K562 (cell line): ENCODE results near the gene MACF1. TPM values are rescaled to one million over a fixed set of nuclear protein-coding genes. Genes with fewer than 3 reads are reported as not detected.

Experiments
- ARID2 ChIP-seq: fragments of 450-650 bp; IDR thresholded peaks from 2 replicates; pipeline ENCODE4 v1.6.1; 2017; ENCODE audit warnings: antibody characterized with exemption, mild to moderate bottlenecking
- ATF1 ChIP-seq, 2 experiments: fragments of 450-650 bp in 1 of 2; IDR thresholded peaks; 2 replicates each; pipeline ENCODE4 v1.6.1; 2016; ENCODE audit warnings: missing compliant biosample characterization in 1 of 2, missing genetic modification characterization in 1 of 2
- BRF2 ChIP-seq: IDR thresholded peaks from 3 replicates; pipeline ENCODE4 v1.6.1; 2011; ENCODE audit warnings: borderline replicate concordance, mild to moderate bottlenecking; ENCODE audit not compliant: insufficient read length, insufficient read depth
- CBX3 ChIP-seq, 2 experiments: IDR thresholded peaks; 1 replicate in 1 of 2; 2 replicates in 1 of 2; pipeline ENCODE4 v1.6.1; 2012; ENCODE audit warnings: inconsistent platforms in 2 of 2, low read length in 2 of 2, borderline replicate concordance in 1 of 2, control low read depth in 1 of 2
- CBX8 ChIP-seq: fragments of 200-600 bp; sonication (generic); IDR thresholded peaks from 2 replicates; pipeline ENCODE4 v1.6.1; 2012; ENCODE audit warnings: borderline replicate concordance, mixed run types, low read depth, mild to moderate bottlenecking, moderate library complexity, mixed read lengths, low read length, control low read depth, inconsistent platforms; ENCODE audit not compliant: poor library complexity, severe bottlenecking; ENCODE audit errors: extremely low read depth
- E2F1 ChIP-seq: sonication (generic); formaldehyde crosslinking; IDR thresholded peaks from 2 replicates; pipeline ENCODE4 v1.8.1; 2023; ENCODE audit warnings: mild to moderate bottlenecking, missing genetic modification reagents, moderate library complexity
- E2F8 ChIP-seq: fragments of 450-650 bp; IDR thresholded peaks from 2 replicates; pipeline ENCODE4 v1.7.1; 2018; ENCODE audit warnings: mild to moderate bottlenecking, low read depth; ENCODE audit not compliant: partially characterized antibody
- EP300 ChIP-seq: IDR thresholded peaks from 2 replicates; pipeline ENCODE4 v1.6.1; 2012; ENCODE audit warnings: low read length, improper control_type of control experiment
- HMBOX1 ChIP-seq: sonication (generic); IDR thresholded peaks from 2 replicates; pipeline ENCODE4 v1.6.1; 2016
- LCOR ChIP-seq: sonication (generic); formaldehyde crosslinking; IDR thresholded peaks from 2 replicates; pipeline ENCODE4 v1.8.0; 2022; ENCODE audit warnings: mild to moderate bottlenecking, missing genetic modification reagents
- SREBF2 ChIP-seq: sonication (generic); formaldehyde crosslinking; IDR thresholded peaks from 2 replicates; pipeline ENCODE4 v1.4.0; 2020; ENCODE audit warnings: mild to moderate bottlenecking, missing genetic modification reagents
- TAL1 ChIP-seq: fragments of 450-650 bp; IDR thresholded peaks from 2 replicates; pipeline ENCODE4 v1.6.1; 2016; ENCODE audit warnings: mild to moderate bottlenecking
- TCF3 ChIP-seq: sonication (generic); formaldehyde crosslinking; IDR thresholded peaks from 2 replicates; pipeline ENCODE4 v1.4.0; 2020; ENCODE audit warnings: mild to moderate bottlenecking, missing genetic modification reagents
- WHSC1 ChIP-seq: IDR thresholded peaks from one replicate; pipeline ENCODE4 v1.6.1; 2012; ENCODE audit warnings: low read length, control low read depth, inconsistent platforms
- ZKSCAN1 ChIP-seq: fragments of 150-350 bp; IDR thresholded peaks from 2 replicates; pipeline ENCODE4 v1.6.1; 2016; ENCODE audit warnings: low read depth, low read length
- ZNF395 ChIP-seq: fragments of 200-800 bp; sonication (Bioruptor generic); IDR thresholded peaks from 2 replicates; pipeline ENCODE4 v1.6.1; 2017; ENCODE audit warnings: missing genetic modification characterization, missing compliant biosample characterization
- ZNF512 ChIP-seq: IDR thresholded peaks from 2 replicates; pipeline ENCODE4 v1.6.1; 2016; ENCODE audit warnings: missing genetic modification characterization, missing compliant biosample characterization
- ZNF75A ChIP-seq: fragments of 450-650 bp; formaldehyde crosslinking; IDR thresholded peaks from 2 replicates; pipeline ENCODE4 v1.4.0; 2020; ENCODE audit warnings: mild to moderate bottlenecking
- polyA plus RNA-seq, 8 experiments: library from polyadenylated mRNA; depleted of rRNA in 4 of 8; stranded (reverse) in 5 of 8; unstranded in 3 of 8; fragments of >200 nt; fragmentation: Nextera tagmentation in 2 of 8; fragmentation: Illumina TruSeq in 1 of 8; extraction: Ambion mirVana in 2 of 8; extraction: Trizol in 1 of 8; gene quantifications; 2 replicates each; pipeline versions ENCODE4 v1.2.1 to v1.2.3, GENCODE V29; 2011 to 2014; ENCODE audit warnings: inconsistent platforms in 1 of 8, missing spikeins in 1 of 8
- total RNA-seq, 7 experiments: library from RNA; depleted of rRNA in 6 of 7; stranded (reverse); fragments of >200 nt in 6 of 7; fragmentation: Illumina TruSeq in 2 of 7; extraction: Trizol in 2 of 7; gene quantifications; 2 replicates each; pipeline versions ENCODE4 v1.2.1 to v1.2.3, GENCODE V29; 2011 to 2021; ENCODE audit warnings: low replicate concordance in 1 of 7

Gene MACF1
- total and polyA plus RNA-seq, 9 of the 15 experiments (the other 6 are each of a cell fraction or from before 2014, with no cell fraction given): 13.2 to 232 (median 112) TPM

- TF ChIP-seq ZNF512 (no peak), ZNF395 (CRISPR knock-in tag) (peak; percentile 52; the same call in 1 of the 2 replicates), ZKSCAN1 (peak; percentile 41; the same call in 1 of the 2 replicates), ATF1 (CRISPR knock-in tag; IDR thresholded peaks at IDR 0.05) (no peak), ATF1 (tag; IDR thresholded peaks at IDR 0.05) (no peak), HMBOX1 (peak; percentile 90), ARID2 (peak; percentile 54), E2F1 (CRISPR knock-in tag) (no peak), WHSC1 (no peak), E2F8 (peak; percentile 29), TAL1 (peak; percentile 65; the same call in 1 of the 2 replicates), SREBF2 (CRISPR knock-in tag) (no peak), ZNF75A (no peak), BRF2 (no peak), EP300 (peak; percentile 77), CBX8 (no peak), LCOR (CRISPR knock-in tag) (peak; percentile 61; the same call in 1 of the 2 replicates), CBX3 (IDR thresholded peaks at IDR 0.05; ENCODE audit: borderline replicate concordance in 1 of 2, low read length in 2 of 2) (no peak), TCF3 (CRISPR knock-in tag) (peak; percentile 77)
These were observed 20.1 kb upstream of the MACF1 start (continued) for GRCh38 chr1:39184354-39184818.
